Right lobe of liver (tissue), 6 donors: Measurements from ENCODE around the gene AEBP1. TPM values are rescaled to one million over a fixed set of nuclear protein-coding genes. Genes with fewer than 3 reads are reported as not detected.

ENCODE experiments used
- ATAC-seq, 4 donors: fragments of 200-7000 bp; cut with Tn5 transposase; one replicate each; pipeline ENCODE4 v1.9.1; 2020; ENCODE audit warnings: mild to moderate bottlenecking in 4 of 4, moderate library complexity in 4 of 4
- DNase-seq, 3 donors: peaks; one replicate each; pipeline ENCODE4 v3.0.0-alpha.2; 2020
- H3K27ac ChIP-seq, 3 donors: fragments of 200-600 bp; one replicate each; pipeline ENCODE4 v1.8.0; 2022
- H3K27me3 ChIP-seq, 2 donors: fragments of 200-600 bp; one replicate each; pipeline ENCODE4 v1.8.0; 2022
- H3K36me3 ChIP-seq, 4 donors: fragments of 200-600 bp; sonication (generic) in 1 of 4; one replicate each; pipeline versions ENCODE4 v1.5.1 to v1.8.0; 2017 to 2022; ENCODE audit warnings: control low read depth in 1 of 4
- H3K4me1 ChIP-seq, 4 donors: fragments of 200-600 bp; sonication (generic) in 1 of 4; one replicate each; pipeline versions ENCODE4 v1.5.1 to v1.8.0; 2017 to 2022; ENCODE audit warnings: control low read depth in 1 of 4
- H3K4me3 ChIP-seq, 3 donors: fragments of 200-600 bp; one replicate each; pipeline ENCODE4 v1.8.0; 2022
- H3K9me3 ChIP-seq, 4 donors: fragments of 200-600 bp; sonication (generic) in 1 of 4; one replicate each; pipeline versions ENCODE4 v1.5.1 to v1.8.0; 2017 to 2022; ENCODE audit warnings: control low read depth in 1 of 4
- POLR2A ChIP-seq: fragments of 450-650 bp; IDR thresholded peaks from one replicate; pipeline ENCODE4 v1.6.1; 2017; ENCODE audit warnings: antibody characterized with exemption, mild to moderate bottlenecking
- WGBS: methylation state at CpG from one replicate; pipeline ENCODE4 v1.1.6; 2018; ENCODE audit warnings: low coverage, low lambda C conversion rate; ENCODE audit not compliant: insufficient coverage; ENCODE audit errors: missing lambda C conversion rate; 5-methylcytosine and 5-hydroxymethylcytosine counted together
- intact Hi-C, 2 donors: fragments of 100-400 bp; cut with DNase I; formaldehyde crosslinking; loops; one replicate each; pipeline versions ENCODE4 v1.11.2 to v1.14.1; 2022
- total RNA-seq, 6 experiments: library from RNA; depleted of rRNA in 2 of 6; stranded (reverse); fragments of >200 nt in 2 of 6; fragmentation: NEBNext Ultra II Directional in 3 of 6; extraction: Animal tissue kit (Norgen Biotek cat#: 25700) in 3 of 6; gene quantifications; one replicate each; pipeline versions ENCODE4 v1.1.0 to v1.2.4, GENCODE V29; 2016 to 2023
- TF ChIP-seq, protein P1 (sequence below), 4 donors: fragments of 200-600 bp in 3 of 4; fragments of 450-650 bp in 1 of 4; IDR thresholded peaks; one replicate each; pipeline versions ENCODE4 v1.5.1 to v1.8.0; 2016 to 2022; ENCODE audit warnings: antibody characterized with exemption in 4 of 4, mild to moderate bottlenecking in 2 of 4
- donor health status: DM: no; HTN: yes; CAD: no.
- donor health status: DM: no; HTN: no; CAD: no.
- donor health status: DM: no; HTN: no; CAD: no.
- donor health status: DM: no; HTN: yes; CAD: no.
- donor health status: DM: no; HTN: yes; CAD: no.

AEBP1 gene
- total RNA-seq, 6 experiments from 2014 or later: 7.8 to 37.8 (median 14.3) TPM

- intact Hi-C loops: no loop called here
- Histone ChIP-seq H3K36me3 (no peaks in the 10 kb centered on the region), H3K9me3 (no peaks in the 10 kb centered on the region), H3K27ac (no peak overlapping the region), H3K4me3 (no peak overlapping the region), H3K27me3 (no peaks in the 10 kb centered on the region), H3K4me1 (peaks cover 0 to 15% (median 7%) of the 10 kb centered on the region in 4 donors)
- DNase-seq: peak in 1 of 3 donors; percentile 17
- 80% methylated on average over 4 of the region's 6 CpGs for WGBS
- ATAC-seq: no peak
- no peak for TF ChIP-seq POLR2A
- TF ChIP-seq, protein P1, sequence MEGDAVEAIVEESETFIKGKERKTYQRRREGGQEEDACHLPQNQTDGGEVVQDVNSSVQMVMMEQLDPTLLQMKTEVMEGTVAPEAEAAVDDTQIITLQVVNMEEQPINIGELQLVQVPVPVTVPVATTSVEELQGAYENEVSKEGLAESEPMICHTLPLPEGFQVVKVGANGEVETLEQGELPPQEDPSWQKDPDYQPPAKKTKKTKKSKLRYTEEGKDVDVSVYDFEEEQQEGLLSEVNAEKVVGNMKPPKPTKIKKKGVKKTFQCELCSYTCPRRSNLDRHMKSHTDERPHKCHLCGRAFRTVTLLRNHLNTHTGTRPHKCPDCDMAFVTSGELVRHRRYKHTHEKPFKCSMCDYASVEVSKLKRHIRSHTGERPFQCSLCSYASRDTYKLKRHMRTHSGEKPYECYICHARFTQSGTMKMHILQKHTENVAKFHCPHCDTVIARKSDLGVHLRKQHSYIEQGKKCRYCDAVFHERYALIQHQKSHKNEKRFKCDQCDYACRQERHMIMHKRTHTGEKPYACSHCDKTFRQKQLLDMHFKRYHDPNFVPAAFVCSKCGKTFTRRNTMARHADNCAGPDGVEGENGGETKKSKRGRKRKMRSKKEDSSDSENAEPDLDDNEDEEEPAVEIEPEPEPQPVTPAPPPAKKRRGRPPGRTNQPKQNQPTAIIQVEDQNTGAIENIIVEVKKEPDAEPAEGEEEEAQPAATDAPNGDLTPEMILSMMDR (IDR thresholded peaks at IDR 0.05): no peak
Measured at GRCh38 chr7:44128721-44129582, 24.8 kb downstream of the AEBP1 start.

DNA sequence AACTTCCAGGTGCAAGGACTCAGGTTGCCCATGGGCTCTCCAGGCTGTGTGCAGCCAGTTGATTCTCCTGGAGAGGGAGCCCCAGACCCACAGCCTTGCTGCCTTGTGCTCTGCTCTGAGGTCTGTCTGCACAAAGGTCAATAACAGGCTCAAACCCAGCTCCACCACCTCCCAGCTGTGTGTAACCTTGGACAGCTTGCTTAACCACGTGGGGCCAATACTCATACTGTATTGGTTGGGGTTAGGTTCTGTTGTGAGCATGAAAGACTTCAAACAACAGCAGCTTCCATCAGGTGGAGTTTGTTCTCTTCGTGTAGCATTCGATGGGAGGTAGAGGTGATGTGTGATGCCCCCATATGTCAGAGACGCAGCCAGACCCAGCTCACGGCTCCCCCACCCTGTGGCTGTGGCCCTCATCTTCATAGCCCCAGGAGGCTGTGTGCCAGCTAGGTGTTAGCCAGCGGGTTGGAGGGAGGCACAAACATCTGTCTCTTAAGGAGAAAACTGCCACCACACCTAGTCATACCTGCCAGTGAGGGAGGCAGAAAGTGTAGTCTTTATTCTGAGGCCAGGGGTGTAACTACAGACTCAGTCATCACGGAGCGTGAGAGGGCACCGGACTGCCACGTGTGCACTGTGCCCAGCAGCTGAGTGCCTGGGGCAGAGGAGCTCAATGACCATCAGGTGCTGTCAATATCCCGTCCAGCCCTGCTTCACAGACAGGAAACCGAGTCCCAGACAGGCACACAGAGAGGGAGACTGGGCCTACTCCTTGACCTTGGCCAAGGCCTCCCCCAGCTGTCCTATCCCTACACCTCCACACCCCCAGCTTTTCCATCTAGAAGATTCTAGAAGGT is 27.3 kb downstream of the AEBP1 start:
- TF ChIP-seq, protein P1 (IDR thresholded peaks at IDR 0.05): peak; percentile 51 to 81 (median 74)
- no peak for TF ChIP-seq POLR2A
- ATAC-seq (peak; percentile 99 to 100 (median 99)), DNase-seq (peak; percentile 69 to 90 (median 85))
- H3K4me1 ChIP-seq: peaks cover 0 to 9% (median 4%) of the 10 kb centered on the region in 4 donors
- intact Hi-C loops: loop anchor here in 1 of 2 donors (10.0 kb wide), 1 partner anchor 63 kb away; no protein-coding TSS in a partner anchor
- H3K27ac ChIP-seq: no peak overlapping the region
- no peaks in the 10 kb centered on the region for H3K36me3 ChIP-seq
- no peak overlapping the region for H3K4me3 ChIP-seq
- WGBS: 42% methylated on average over 4 of the region's 12 CpGs
- H3K9me3 ChIP-seq: no peaks in the 10 kb centered on the region
- no peaks in the 10 kb centered on the region for H3K27me3 ChIP-seq

- H3K27me3 ChIP-seq: no peaks in the 10 kb centered on the region
- H3K9me3 ChIP-seq: no peaks in the 10 kb centered on the region
- ATAC-seq (no peak), DNase-seq (no peak)
- peaks cover 0 to 9% (median 4%) of the 10 kb centered on the region in 4 donors for H3K4me1 ChIP-seq
- no CpG with 5 or more reads among the region's 2 CpGs for WGBS
- no peaks in the 10 kb centered on the region for H3K36me3 ChIP-seq
- H3K4me3 ChIP-seq: no peak overlapping the region
- intact Hi-C loops: loop anchor here in 1 of 2 donors (10.0 kb wide), 1 partner anchor 63 kb away; no protein-coding TSS in a partner anchor
- TF ChIP-seq POLR2A: no peak
- TF ChIP-seq, protein P1 (IDR thresholded peaks at IDR 0.05): no peak
- H3K27ac ChIP-seq: no peak overlapping the region
Measured at GRCh38 chr7:44132039-44132438, 27.9 kb downstream of the AEBP1 start.

- no peak overlapping the region for H3K27ac ChIP-seq
- no peak overlapping the region for H3K4me3 ChIP-seq
- 62% methylated on average over 3 of the region's 3 CpGs for WGBS
- no peaks in the 10 kb centered on the region for H3K27me3 ChIP-seq
- no peaks in the 10 kb centered on the region for H3K36me3 ChIP-seq
- no peak for ATAC-seq
- intact Hi-C loops: loop anchor here in 1 of 2 donors (10.0 kb wide), 1 partner anchor 62 kb away; no protein-coding TSS in a partner anchor
- DNase-seq: no peak
- H3K4me1 ChIP-seq: peaks cover 0 to 9% (median 4%) of the 10 kb centered on the region in 4 donors
- H3K9me3 ChIP-seq: no peaks in the 10 kb centered on the region
- TF ChIP-seq, protein P1 (IDR thresholded peaks at IDR 0.05): no peak
Measured at GRCh38 chr7:44133295-44133694, 29.1 kb downstream of the AEBP1 start.
